HEK293T (cell line): ENCODE measurements around the gene LEMD1.
"Not testable (repeated sequence)": the region's sequence is repeated elsewhere in the genome, so short reads cannot be mapped to it uniquely, and the experiment has no call there.

Experiments used
- CTCF ChIA-PET: fragments of 350-600 bp; formaldehyde crosslinking; extraction: SDS; loops from one replicate; lab custom pipeline; 2021; ENCODE audit warnings: antibody characterized with exemption, inconsistent platforms; lab: Yijun Ruan, JAX
- POLR2A ChIA-PET: fragments of 350-600 bp; formaldehyde crosslinking; extraction: SDS; loops from one replicate; lab custom pipeline; 2020; ENCODE audit warnings: antibody characterized with exemption, inconsistent platforms; lab: Yijun Ruan, JAX
- DNase-seq: peaks from one replicate; pipeline ENCODE4 v3.0.0; 2012; ENCODE audit warnings: mixed read lengths; ENCODE audit errors: extremely low spot score
- ARNT ChIP-seq: fragments of 450-650 bp; IDR thresholded peaks from 2 replicates; pipeline ENCODE4 v1.6.1; 2017; ENCODE audit warnings: mild to moderate bottlenecking
- BHLHE40 ChIP-seq: fragments of 450-650 bp; IDR thresholded peaks from 2 replicates; pipeline ENCODE4 v1.6.1; 2016; ENCODE audit warnings: mild to moderate bottlenecking, moderate library complexity, borderline replicate concordance
- CTBP1 ChIP-seq: fragments of 450-650 bp; IDR thresholded peaks from 2 replicates; pipeline ENCODE4 v1.6.1; 2016; ENCODE audit warnings: borderline replicate concordance
- ELF4 ChIP-seq: fragments of 450-650 bp; IDR thresholded peaks from 2 replicates; pipeline ENCODE4 v1.6.1; 2017; ENCODE audit warnings: antibody characterized with exemption
- FOXA1 ChIP-seq: fragments of 450-650 bp; IDR thresholded peaks from 2 replicates; pipeline ENCODE4 v1.6.1; 2016; ENCODE audit warnings: mild to moderate bottlenecking
- FOXK2 ChIP-seq: fragments of 450-650 bp; IDR thresholded peaks from 2 replicates; pipeline ENCODE4 v1.6.1; 2016; ENCODE audit warnings: mild to moderate bottlenecking
- FOXM1 ChIP-seq: fragments of 450-650 bp; IDR thresholded peaks from 2 replicates; pipeline ENCODE4 v1.6.1; 2017; ENCODE audit warnings: mild to moderate bottlenecking, borderline replicate concordance
- HDGF ChIP-seq: fragments of 450-650 bp; IDR thresholded peaks from 2 replicates; pipeline ENCODE4 v1.6.1; 2017; ENCODE audit warnings: antibody characterized with exemption, borderline replicate concordance
- L3MBTL2 ChIP-seq: fragments of 450-650 bp; conservative IDR thresholded peaks from 2 replicates; pipeline ENCODE4 v1.6.1; 2016; ENCODE audit warnings: mild to moderate bottlenecking
- LEF1 ChIP-seq: fragments of 450-650 bp; IDR thresholded peaks from 2 replicates; pipeline ENCODE4 v1.6.1; 2017; ENCODE audit warnings: mild to moderate bottlenecking, borderline replicate concordance
- NFRKB ChIP-seq: fragments of 450-650 bp; IDR thresholded peaks from 2 replicates; pipeline ENCODE4 v1.6.1; 2016; ENCODE audit warnings: mild to moderate bottlenecking, moderate library complexity
- PKNOX1 ChIP-seq: fragments of 450-650 bp; IDR thresholded peaks from 2 replicates; pipeline ENCODE4 v1.6.1; 2016
- SP1 ChIP-seq: fragments of 450-650 bp; IDR thresholded peaks from 2 replicates; pipeline ENCODE4 v1.6.1; 2017
- SUZ12 ChIP-seq: fragments of 450-650 bp; IDR thresholded peaks from 2 replicates; pipeline ENCODE4 v1.6.1; 2016; ENCODE audit warnings: mild to moderate bottlenecking
- TARDBP ChIP-seq: fragments of 450-650 bp; IDR thresholded peaks from 2 replicates; pipeline ENCODE4 v1.6.1; 2016
- ZNF384 ChIP-seq: fragments of 450-650 bp; IDR thresholded peaks from 2 replicates; pipeline ENCODE4 v1.6.1; 2016

LEMD1 gene

GRCh38 chr1:205420938-205421337, 918 bp downstream of the LEMD1 start:
- DNase-seq = no peak
- POLR2A ChIA-PET = no interaction called here
- TF ChIP-seq L3MBTL2 (no peak), CTBP1 (no peak), FOXK2 (no peak), LEF1 (no peak), NFRKB (no peak), HDGF (no peak), ARNT (no peak), BHLHE40 (no peak), PKNOX1 (no peak), ELF4 (no peak), TARDBP (no peak), ZNF384 (no peak), FOXA1 (no peak), SP1 (no peak), SUZ12 (no peak), FOXM1 (no peak)
- CTCF ChIA-PET = interaction anchor here (1.0 to 1.7 kb wide), 2 partner anchors 10 to 18 kb away, joined by 3 to 5 read pairs; no protein-coding TSS in a partner anchor

- DNase-seq = no peak
- TF ChIP-seq BHLHE40 (no peak), FOXK2 (no peak), L3MBTL2 (no peak)
- ChIA-PET CTCF (interaction anchor here (1.3 kb wide), 1 partner anchor 21 kb away, joined by 4 read pairs; no protein-coding TSS in a partner anchor), POLR2A (no interaction called here)
Measured at GRCh38 chr1:205417870-205418635, 3.8 kb downstream of the LEMD1 start.

GRCh38 chr1:205416322-205416721, 5.5 kb downstream of the LEMD1 start:
- POLR2A ChIA-PET = no interaction called here
- CTCF ChIA-PET = interaction anchor here (0.6 to 1.4 kb wide), 4 partner anchors 14 to 62 kb away, joined by 3 to 8 read pairs (median 4); no protein-coding TSS in a partner anchor
- no peak for DNase-seq
- TF ChIP-seq NFRKB = no peak
- no peak for TF ChIP-seq SUZ12
- TF ChIP-seq HDGF = no peak
- TF ChIP-seq FOXA1 = no peak
- TF ChIP-seq LEF1 = no peak
- TF ChIP-seq TARDBP = no peak
- TF ChIP-seq L3MBTL2 = no peak
- no peak for TF ChIP-seq BHLHE40
- TF ChIP-seq CTBP1 = no peak
- no peak for TF ChIP-seq ARNT
- TF ChIP-seq ZNF384 = no peak
- TF ChIP-seq FOXM1 = no peak
- TF ChIP-seq ELF4 = no peak
- no peak for TF ChIP-seq SP1
- TF ChIP-seq PKNOX1 = no peak
- no peak for TF ChIP-seq FOXK2

GRCh38 chr1:205410581-205411298, 11.1 kb downstream of the LEMD1 start:
- ChIA-PET POLR2A (no interaction called here), CTCF (interaction anchor here (0.7 to 1.5 kb wide), 2 partner anchors 38 to 74 kb away, joined by 3 to 5 read pairs; no protein-coding TSS in a partner anchor)
- TF ChIP-seq NFRKB (no peak), SP1 (no peak), SUZ12 (no peak), L3MBTL2 (no peak)
- no peak for DNase-seq

GRCh38 chr1:205407970-205408369, 13.9 kb downstream of the LEMD1 start:
- no peak for DNase-seq
- TF ChIP-seq FOXK2 (no peak), PKNOX1 (no peak), LEF1 (no peak)
- ChIA-PET CTCF (interaction anchor here (1.0 kb wide), 1 partner anchor 11 kb away, joined by 3 read pairs; no protein-coding TSS in a partner anchor), POLR2A (no interaction called here)

GRCh38 chr1:205406252-205406651, 15.6 kb downstream of the LEMD1 start:
- DNase-seq, CTCF ChIA-PET, POLR2A ChIA-PET: not testable (repeated sequence)

- POLR2A ChIA-PET, DNase-seq, CTCF ChIA-PET: not testable (repeated sequence)
Measured at GRCh38 chr1:205404484-205404883, 17.4 kb downstream of the LEMD1 start.
